ENCODE results near the gene MEDAG. TPM values are rescaled to one million over a fixed set of nuclear protein-coding genes. Genes with fewer than 3 reads are reported as not detected.
"Not testable (repeated sequence)": the region's sequence is repeated elsewhere in the genome, so short reads cannot be mapped to it uniquely, and the experiment has no call there.

MEDAG gene
- polyA plus RNA-seq, 3 donors = 0.71 to 1.3 (median 0.80) TPM

- DNase-seq (ENCODE audit: low read depth in 3 of 3, low spot score in 2 of 3) = no peak
Observed at GRCh38 chr13:30906411-30907051, 460 bp downstream of the MEDAG start.

GRCh38 chr13:30907121-30907861 lies 1.2 kb downstream of the MEDAG start:
- no peak for DNase-seq (ENCODE audit: low read depth in 3 of 3, low spot score in 2 of 3)

- DNase-seq (ENCODE audit: low read depth in 3 of 3, low spot score in 2 of 3) = no peak
Observed at GRCh38 chr13:30908416-30908980, 2.4 kb downstream of the MEDAG start.

- DNase-seq (ENCODE audit: low read depth in 3 of 3, low spot score in 2 of 3) = no peak
Observed at GRCh38 chr13:30910676-30911075, 4.6 kb downstream of the MEDAG start.

- DNase-seq (ENCODE audit: low read depth in 3 of 3, low spot score in 2 of 3) = no peak
Observed at GRCh38 chr13:30915691-30916541, 9.8 kb downstream of the MEDAG start.

GRCh38 chr13:30916991-30917390 lies 10.9 kb downstream of the MEDAG start:
- DNase-seq (ENCODE audit: low read depth in 3 of 3, low spot score in 2 of 3) = no peak

GRCh38 chr13:30918662-30919405 lies 12.8 kb downstream of the MEDAG start:
- DNase-seq (ENCODE audit: low read depth in 3 of 3, low spot score in 2 of 3) = no peak

GRCh38 chr13:30920162-30920909 lies 14.3 kb downstream of the MEDAG start:
- no peak for DNase-seq (ENCODE audit: low read depth in 3 of 3, low spot score in 2 of 3)

- no peak for DNase-seq (ENCODE audit: low read depth in 3 of 3, low spot score in 2 of 3)
Observed at GRCh38 chr13:30923418-30923817, 17.3 kb downstream of the MEDAG start.

GRCh38 chr13:30924721-30925120 lies 18.6 kb downstream of the MEDAG start:
- no peak for DNase-seq (ENCODE audit: low read depth in 3 of 3, low spot score in 2 of 3)

GRCh38 chr13:30925429-30925828 lies 19.4 kb downstream of the MEDAG start:
- DNase-seq (ENCODE audit: low read depth in 3 of 3, low spot score in 2 of 3) = no peak

GRCh38 chr13:30926781-30927180 lies 20.7 kb downstream of the MEDAG start:
- DNase-seq (ENCODE audit: low read depth in 3 of 3, low spot score in 2 of 3) = no peak

GRCh38 chr13:30927188-30927587 lies 21.1 kb downstream of the MEDAG start:
- DNase-seq (ENCODE audit: low read depth in 3 of 3, low spot score in 2 of 3) = not testable (repeated sequence)

- DNase-seq (ENCODE audit: low read depth in 3 of 3, low spot score in 2 of 3) = no peak
Observed at GRCh38 chr13:30927595-30927994, 21.5 kb downstream of the MEDAG start.

- DNase-seq (ENCODE audit: low read depth in 3 of 3, low spot score in 2 of 3) = no peak
Observed at GRCh38 chr13:30928978-30929377, 22.9 kb downstream of the MEDAG start.

- DNase-seq (ENCODE audit: low read depth in 3 of 3, low spot score in 2 of 3) = no peak
Observed at GRCh38 chr13:30932481-30933353, 26.6 kb downstream of the MEDAG start, which contains the start of gene TEX26. Gene TEX26 (plus strand): TSS chr13:30932656. CDS start chr13:30932716, 60 bp downstream.

GRCh38 chr13:30933354-30933670 lies 27.2 kb downstream of the MEDAG start:
- DNase-seq (ENCODE audit: low read depth in 3 of 3, low spot score in 2 of 3) = no peak

- DNase-seq (ENCODE audit: low read depth in 3 of 3, low spot score in 2 of 3) = no peak
Observed at GRCh38 chr13:30934381-30934780, 28.3 kb downstream of the MEDAG start.

- DNase-seq (ENCODE audit: low read depth in 3 of 3, low spot score in 2 of 3) = no peak
Observed at GRCh38 chr13:30934803-30935202, 28.7 kb downstream of the MEDAG start.
